Thyroid gland (tissue), 4 donors: ENCODE results near the gene TENT5C.

ENCODE experiments used
- POLR2A ChIP-seq, 2 donors: fragments of 450-650 bp; IDR thresholded peaks; one replicate each; pipeline ENCODE4 v1.6.1; 2017; ENCODE audit warnings: antibody characterized with exemption in 2 of 2, mild to moderate bottlenecking in 2 of 2, moderate library complexity in 1 of 2
- TF ChIP-seq, protein P1 (sequence below), 6 experiments: fragments of 200-600 bp in 3 of 6; fragments of 450-650 bp in 3 of 6; sonication (generic) in 3 of 6; IDR thresholded peaks; one replicate each; pipeline ENCODE4 v1.5.1; 2016 to 2019; ENCODE audit warnings: antibody characterized with exemption in 6 of 6, mild to moderate bottlenecking in 2 of 6, inconsistent platforms in 1 of 6, moderate library complexity in 1 of 6

DNA sequence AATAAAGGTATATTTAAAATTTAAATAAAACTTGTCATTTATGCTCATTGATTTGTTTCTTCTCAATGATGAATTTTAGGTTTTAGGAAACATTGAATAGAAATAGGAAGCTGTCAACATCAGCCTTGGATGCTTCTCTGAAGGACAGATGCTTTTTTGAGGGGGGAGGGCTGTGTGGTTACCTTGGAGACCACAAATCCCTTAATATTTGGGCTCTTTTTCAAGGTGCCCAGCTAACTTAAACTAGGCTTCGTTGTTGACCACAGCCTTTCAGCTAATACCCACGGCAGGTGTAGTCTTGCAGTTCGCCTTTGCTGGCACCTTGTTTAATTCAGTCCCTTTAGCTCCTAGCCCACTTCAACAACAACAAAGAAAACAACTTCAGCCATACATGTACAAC is 22.5 kb downstream of the TENT5C start:
- TF ChIP-seq, protein P1, sequence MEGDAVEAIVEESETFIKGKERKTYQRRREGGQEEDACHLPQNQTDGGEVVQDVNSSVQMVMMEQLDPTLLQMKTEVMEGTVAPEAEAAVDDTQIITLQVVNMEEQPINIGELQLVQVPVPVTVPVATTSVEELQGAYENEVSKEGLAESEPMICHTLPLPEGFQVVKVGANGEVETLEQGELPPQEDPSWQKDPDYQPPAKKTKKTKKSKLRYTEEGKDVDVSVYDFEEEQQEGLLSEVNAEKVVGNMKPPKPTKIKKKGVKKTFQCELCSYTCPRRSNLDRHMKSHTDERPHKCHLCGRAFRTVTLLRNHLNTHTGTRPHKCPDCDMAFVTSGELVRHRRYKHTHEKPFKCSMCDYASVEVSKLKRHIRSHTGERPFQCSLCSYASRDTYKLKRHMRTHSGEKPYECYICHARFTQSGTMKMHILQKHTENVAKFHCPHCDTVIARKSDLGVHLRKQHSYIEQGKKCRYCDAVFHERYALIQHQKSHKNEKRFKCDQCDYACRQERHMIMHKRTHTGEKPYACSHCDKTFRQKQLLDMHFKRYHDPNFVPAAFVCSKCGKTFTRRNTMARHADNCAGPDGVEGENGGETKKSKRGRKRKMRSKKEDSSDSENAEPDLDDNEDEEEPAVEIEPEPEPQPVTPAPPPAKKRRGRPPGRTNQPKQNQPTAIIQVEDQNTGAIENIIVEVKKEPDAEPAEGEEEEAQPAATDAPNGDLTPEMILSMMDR (IDR thresholded peaks at IDR 0.05): no peak
- TF ChIP-seq POLR2A (IDR thresholded peaks at IDR 0.05): no peak
